Measurements from ENCODE around the gene MCOLN1. TPM values are rescaled to one million over a fixed set of nuclear protein-coding genes. Genes with fewer than 3 reads are reported as not detected.

MCOLN1 gene
- total and polyA plus RNA-seq, 2 of the 8 experiments (the other 6 are each of a cell fraction or from before 2014, with no cell fraction given): 19.1 to 40.0 TPM

DNA sequence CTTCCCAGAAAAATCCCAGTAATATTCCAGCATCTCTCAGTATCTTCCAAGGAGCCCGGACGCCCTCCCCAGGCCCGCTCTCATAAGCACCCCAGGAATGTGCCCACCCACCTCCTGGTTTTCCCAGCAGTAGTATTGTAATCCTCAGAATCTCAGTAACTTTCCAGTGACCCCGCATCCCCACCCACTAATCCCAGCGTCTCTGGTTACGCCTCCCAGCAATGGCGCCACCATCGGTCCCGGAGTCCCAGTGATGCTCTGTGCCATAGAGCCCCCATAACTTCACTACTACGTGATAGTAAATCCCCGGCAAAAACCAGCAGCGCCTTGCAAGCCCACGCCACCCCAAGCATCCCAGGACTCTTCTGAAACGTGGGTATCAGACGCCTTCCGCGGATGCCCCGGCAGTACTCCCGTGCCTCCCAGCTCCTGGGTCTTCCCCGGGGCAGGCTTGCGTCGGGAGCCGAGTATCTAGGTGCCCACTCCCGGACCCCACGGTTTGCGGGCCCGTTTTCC is 12.2 kb downstream of the MCOLN1 start (continued):
- TF ChIP-seq, protein P1, sequence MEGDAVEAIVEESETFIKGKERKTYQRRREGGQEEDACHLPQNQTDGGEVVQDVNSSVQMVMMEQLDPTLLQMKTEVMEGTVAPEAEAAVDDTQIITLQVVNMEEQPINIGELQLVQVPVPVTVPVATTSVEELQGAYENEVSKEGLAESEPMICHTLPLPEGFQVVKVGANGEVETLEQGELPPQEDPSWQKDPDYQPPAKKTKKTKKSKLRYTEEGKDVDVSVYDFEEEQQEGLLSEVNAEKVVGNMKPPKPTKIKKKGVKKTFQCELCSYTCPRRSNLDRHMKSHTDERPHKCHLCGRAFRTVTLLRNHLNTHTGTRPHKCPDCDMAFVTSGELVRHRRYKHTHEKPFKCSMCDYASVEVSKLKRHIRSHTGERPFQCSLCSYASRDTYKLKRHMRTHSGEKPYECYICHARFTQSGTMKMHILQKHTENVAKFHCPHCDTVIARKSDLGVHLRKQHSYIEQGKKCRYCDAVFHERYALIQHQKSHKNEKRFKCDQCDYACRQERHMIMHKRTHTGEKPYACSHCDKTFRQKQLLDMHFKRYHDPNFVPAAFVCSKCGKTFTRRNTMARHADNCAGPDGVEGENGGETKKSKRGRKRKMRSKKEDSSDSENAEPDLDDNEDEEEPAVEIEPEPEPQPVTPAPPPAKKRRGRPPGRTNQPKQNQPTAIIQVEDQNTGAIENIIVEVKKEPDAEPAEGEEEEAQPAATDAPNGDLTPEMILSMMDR (IDR thresholded peaks at IDR 0.05; ENCODE audit: control extremely low read depth in 1 of 3, insufficient read depth in 1 of 3, low read depth in 1 of 3, low read length in 3 of 3): peak in 1 of 3 experiments; percentile 9; a peak in 2 of 4 replicates
- TF ChIP-seq SUZ12 (IDR thresholded peaks at IDR 0.05; ENCODE audit: low read length) (no peak), CEBPB (IDR thresholded peaks at IDR 0.05; ENCODE audit: low read depth, low read length) (no peak), RAD21 (IDR thresholded peaks at IDR 0.05 in 1 of 2, conservative IDR thresholded peaks at IDR 0.05 in 1 of 2; ENCODE audit: low read depth in 2 of 2, low read length in 2 of 2) (peak; percentile 24 to 43; a peak in 3 of 4 replicates), TAF1 (IDR thresholded peaks at IDR 0.05; ENCODE audit: low read depth, low read length) (0 out of 2 replicates have a peak, but pooled peaks have one; percentile 35), KDM1A (IDR thresholded peaks at IDR 0.05; ENCODE audit: borderline replicate concordance, low read length) (no peak), CREB1 (IDR thresholded peaks at IDR 0.05) (no peak), BACH1 (IDR thresholded peaks at IDR 0.05; ENCODE audit: low read length) (no peak), JUN (IDR thresholded peaks at IDR 0.05; ENCODE audit: low read depth, low read length) (no peak), CHD1 (IDR thresholded peaks at IDR 0.05; ENCODE audit: low read depth, low read length) (no peak)
